HCT116 (cell line): Measurements from ENCODE around the gene RANBP3L.

ENCODE experiments used
- POLR2AphosphoS5 ChIP-seq: IDR thresholded peaks from 2 replicates; pipeline ENCODE4 v1.6.1; 2011; ENCODE audit warnings: mild to moderate bottlenecking, low read depth, low read length, moderate library complexity
- TF ChIP-seq, protein P1 (sequence below), 3 experiments: fragments of 200-600 bp in 1 of 3; sonication (generic) in 1 of 3; IDR thresholded peaks in 2 of 3; conservative IDR thresholded peaks in 1 of 3; 2 replicates each; pipeline ENCODE4 v1.5.1; 2012 to 2017; ENCODE audit warnings: low read depth in 2 of 3, low read length in 2 of 3, antibody characterized with exemption in 1 of 3, borderline replicate concordance in 1 of 3, control low read depth in 1 of 3, mild to moderate bottlenecking in 1 of 3, mixed read lengths in 1 of 3, mixed run types in 1 of 3, moderate library complexity in 1 of 3; ENCODE audit not compliant: insufficient read depth in 1 of 3

- TF ChIP-seq, protein P1, sequence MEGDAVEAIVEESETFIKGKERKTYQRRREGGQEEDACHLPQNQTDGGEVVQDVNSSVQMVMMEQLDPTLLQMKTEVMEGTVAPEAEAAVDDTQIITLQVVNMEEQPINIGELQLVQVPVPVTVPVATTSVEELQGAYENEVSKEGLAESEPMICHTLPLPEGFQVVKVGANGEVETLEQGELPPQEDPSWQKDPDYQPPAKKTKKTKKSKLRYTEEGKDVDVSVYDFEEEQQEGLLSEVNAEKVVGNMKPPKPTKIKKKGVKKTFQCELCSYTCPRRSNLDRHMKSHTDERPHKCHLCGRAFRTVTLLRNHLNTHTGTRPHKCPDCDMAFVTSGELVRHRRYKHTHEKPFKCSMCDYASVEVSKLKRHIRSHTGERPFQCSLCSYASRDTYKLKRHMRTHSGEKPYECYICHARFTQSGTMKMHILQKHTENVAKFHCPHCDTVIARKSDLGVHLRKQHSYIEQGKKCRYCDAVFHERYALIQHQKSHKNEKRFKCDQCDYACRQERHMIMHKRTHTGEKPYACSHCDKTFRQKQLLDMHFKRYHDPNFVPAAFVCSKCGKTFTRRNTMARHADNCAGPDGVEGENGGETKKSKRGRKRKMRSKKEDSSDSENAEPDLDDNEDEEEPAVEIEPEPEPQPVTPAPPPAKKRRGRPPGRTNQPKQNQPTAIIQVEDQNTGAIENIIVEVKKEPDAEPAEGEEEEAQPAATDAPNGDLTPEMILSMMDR (IDR thresholded peaks at IDR 0.05 in 2 of 3, conservative IDR thresholded peaks at IDR 0.05 in 1 of 3; ENCODE audit: borderline replicate concordance in 1 of 3, insufficient read depth in 1 of 3, low read depth in 2 of 3, low read length in 2 of 3): no peak
- no peak for TF ChIP-seq POLR2AphosphoS5
Measured at GRCh38 chr5:36276864-36277263, 24.8 kb downstream of the RANBP3L start.
